ENCODE data around the gene BTRC.
"Not testable (repeated sequence)": the region's sequence is repeated elsewhere in the genome, so short reads cannot be mapped to it uniquely, and the experiment has no call there.

The BTRC gene

DNA sequence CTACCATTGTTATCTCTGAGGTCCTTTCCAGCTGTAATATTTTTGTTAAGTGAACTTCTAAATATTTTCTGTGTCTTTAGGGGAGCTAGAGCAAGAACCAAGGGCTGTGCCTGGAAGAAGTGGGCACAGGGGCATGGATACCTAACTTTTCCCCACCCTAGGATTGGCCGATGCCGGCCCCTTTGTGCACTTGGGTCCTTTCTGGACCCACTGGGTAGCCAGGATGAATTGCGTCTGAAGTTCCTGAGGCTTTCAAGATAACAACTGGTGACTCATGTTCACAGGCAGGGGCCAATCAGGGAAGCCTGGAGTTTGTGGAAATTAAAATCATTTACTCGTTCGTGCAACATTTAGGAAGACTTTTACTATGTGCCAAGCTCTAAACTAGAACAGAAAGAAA lies 234.9 kb downstream of the BTRC start:
- Histone ChIP-seq H3K9me3 (replicated peaks in 1 of 11) (peaks cover 0 to 11% (median 0%) of the 10 kb centered on the region in 11 experiments; a peak in 5 of 22 replicates), H3K4me1 (peaks cover 19 to 39% (median 26%) of the 10 kb centered on the region in 10 experiments; a peak in 18 of 20 replicates), H3K4me2 (peak overlapping the region; percentile 70 to 89 (median 81)), H3K4me3 (peak overlapping the region; percentile 57 to 79 (median 69); a peak in 19 of 20 replicates), H3K9ac (peak overlapping the region in 2 of 11 experiments; percentile 65 to 68; a peak in 2 of 22 replicates), H4K20me1 (peaks cover 0 to 6% (median 0%) of the 10 kb centered on the region in 11 experiments; a peak in 1 of 22 replicates), H3K27ac (no peak overlapping the region), H3K27me3 (peaks cover 17 to 35% (median 27%) of the 10 kb centered on the region in 11 experiments), H3K36me3 (peaks cover 0 to 13% (median 0%) of the 10 kb centered on the region in 11 experiments; a peak in 5 of 22 replicates)
- no peak for TF ChIP-seq Cebpa-rat (IDR thresholded peaks at IDR 0.05)

GRCh38 chr10:101593331-101593730 lies 239.4 kb downstream of the BTRC start:
- not testable (repeated sequence) for H3K9ac ChIP-seq, H3K27ac ChIP-seq

DNA sequence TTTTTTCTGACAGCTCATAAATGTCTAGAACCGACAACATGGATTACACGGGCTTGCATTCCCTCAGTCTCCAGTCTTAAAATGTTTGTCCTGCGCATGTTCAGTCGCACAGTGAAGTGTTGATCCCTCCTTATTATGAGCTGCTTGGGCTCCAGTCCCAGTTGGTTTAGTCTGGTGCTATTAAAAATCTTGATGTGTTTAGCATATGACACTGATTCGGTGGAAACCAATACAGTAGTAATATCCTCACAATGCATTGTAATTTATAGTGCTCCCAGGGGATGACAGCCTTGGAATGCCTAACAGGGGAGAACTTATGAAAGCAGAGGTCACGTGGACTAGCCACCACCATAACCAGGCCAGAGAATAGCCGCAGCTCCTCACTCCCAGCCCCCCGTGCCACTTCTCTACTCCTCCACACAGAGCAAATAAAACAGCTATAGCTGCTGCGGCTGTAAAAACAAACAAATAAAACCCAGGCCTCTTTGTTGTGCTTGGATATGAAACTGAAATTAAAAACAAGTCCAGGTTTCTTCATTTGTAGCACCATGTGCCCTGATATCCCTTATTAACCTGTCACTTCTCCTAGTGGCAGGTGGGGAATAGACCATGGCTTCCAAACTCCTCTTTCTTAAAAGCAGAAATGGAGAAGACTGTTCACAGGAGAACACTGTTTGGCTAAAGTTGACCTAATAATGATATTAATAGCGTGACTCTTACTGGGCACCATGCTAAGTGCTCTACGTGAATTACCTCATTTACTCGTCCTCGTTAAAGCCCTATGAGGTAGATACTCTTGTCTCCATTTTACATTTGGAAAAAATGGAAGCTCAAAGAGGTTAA lies 241.8 kb downstream of the BTRC start:
- Histone ChIP-seq H4K20me1 (peaks cover 0 to 6% (median 0%) of the 10 kb centered on the region in 11 experiments; a peak in 1 of 22 replicates), H3K27me3 (no peaks in the 10 kb centered on the region), H3K9me3 (replicated peaks in 1 of 11) (no peaks in the 10 kb centered on the region), H3K4me3 (no peak overlapping the region), H3K9ac (no peak overlapping the region), H3K4me2 (no peak overlapping the region), H3K27ac (no peak overlapping the region), H3K36me3 (no peaks in the 10 kb centered on the region; a peak in 1 of 22 replicates), H3K4me1 (peaks cover 0 to 25% (median 10%) of the 10 kb centered on the region in 10 experiments; a peak in 11 of 20 replicates)
- no peak for TF ChIP-seq Cebpa-rat (IDR thresholded peaks at IDR 0.05)

More at GRCh38 chr10:101593331-101593730, 239.4 kb downstream of the BTRC start:
- Histone ChIP-seq H3K4me2 (peak overlapping the region in 7 of 11 experiments; percentile 30 to 84 (median 82); a peak in 13 of 22 replicates), H3K4me1 (peaks cover 7 to 32% (median 19%) of the 10 kb centered on the region in 10 experiments; a peak in 17 of 20 replicates), H3K27me3 (peaks cover 8 to 17% (median 14%) of the 10 kb centered on the region in 11 experiments)
- H3K36me3 ChIP-seq; H3K4me3 ChIP-seq; H4K20me1 ChIP-seq; H3K9me3 ChIP-seq (replicated peaks in 1 of 11): not testable (repeated sequence)

- Histone ChIP-seq H3K36me3 (no peaks in the 10 kb centered on the region; a peak in 1 of 22 replicates), H3K27ac (no peak overlapping the region), H3K9ac (no peak overlapping the region), H3K27me3 (no peaks in the 10 kb centered on the region), H3K4me1 (peaks cover 0 to 22% (median 10%) of the 10 kb centered on the region in 10 experiments; a peak in 11 of 20 replicates), H3K4me2 (no peak overlapping the region), H3K9me3 (replicated peaks in 1 of 11) (no peaks in the 10 kb centered on the region), H4K20me1 (peaks cover 0 to 6% (median 0%) of the 10 kb centered on the region in 11 experiments; a peak in 1 of 22 replicates), H3K4me3 (no peak overlapping the region)
- no peak for TF ChIP-seq Cebpa-rat (IDR thresholded peaks at IDR 0.05)
These were observed 243.3 kb downstream of the BTRC start for GRCh38 chr10:101597091-101597900.

- Histone ChIP-seq H3K36me3 (peaks cover 5 to 27% (median 19%) of the 10 kb centered on the region in 11 experiments; a peak in 18 of 22 replicates), H3K4me2 (no peak overlapping the region), H3K9ac (no peak overlapping the region), H4K20me1 (peaks cover 0 to 10% (median 0%) of the 10 kb centered on the region in 11 experiments; a peak in 1 of 22 replicates), H3K4me3 (no peak overlapping the region), H3K27me3 (no peaks in the 10 kb centered on the region), H3K27ac (no peak overlapping the region), H3K9me3 (replicated peaks in 1 of 11) (no peaks in the 10 kb centered on the region), H3K4me1 (no peaks in the 10 kb centered on the region)
- TF ChIP-seq Cebpa-rat (IDR thresholded peaks at IDR 0.05): no peak
These were observed 247.6 kb downstream of the BTRC start for GRCh38 chr10:101601541-101601940.

GRCh38 chr10:101602761-101603398 lies 248.9 kb downstream of the BTRC start:
- Histone ChIP-seq H3K4me2 (no peak overlapping the region), H3K4me3 (no peak overlapping the region), H4K20me1 (peaks cover 0 to 10% (median 0%) of the 10 kb centered on the region in 11 experiments; a peak in 1 of 22 replicates), H3K36me3 (peaks cover 19 to 41% (median 31%) of the 10 kb centered on the region in 11 experiments), H3K27ac (no peak overlapping the region), H3K4me1 (no peaks in the 10 kb centered on the region), H3K9ac (no peak overlapping the region), H3K27me3 (no peaks in the 10 kb centered on the region), H3K9me3 (replicated peaks in 1 of 11) (no peaks in the 10 kb centered on the region)
- no peak for TF ChIP-seq Cebpa-rat (IDR thresholded peaks at IDR 0.05)

Data from BLaER1 treated with 17β-estradiol and CSF1 and Interleukin-3, amounts not matched to agents 10 nM and 100 nM (cell line).